HepG2 (cell line): Measurements from ENCODE around the gene SLC30A4.
"Not testable (repeated sequence)": the region's sequence is repeated elsewhere in the genome, so short reads cannot be mapped to it uniquely, and the experiment has no call there.

ENCODE experiments used
- ATF1 ChIP-seq: IDR thresholded peaks from 2 replicates; pipeline ENCODE4 v1.6.1; 2016; ENCODE audit warnings: mild to moderate bottlenecking, control low read depth
- ELF1 ChIP-seq: sonication (generic); formaldehyde crosslinking; IDR thresholded peaks from 2 replicates; pipeline ENCODE4 v1.4.0; 2020; ENCODE audit warnings: missing genetic modification reagents
- JUN ChIP-seq: sonication (generic); formaldehyde crosslinking; IDR thresholded peaks from 2 replicates; pipeline ENCODE4 v1.4.0; 2020; ENCODE audit warnings: mild to moderate bottlenecking, missing genetic modification reagents
- KDM5A ChIP-seq: fragments of 200-600 bp; sonication (generic); IDR thresholded peaks from 2 replicates; pipeline ENCODE4 v1.7.0; 2018; ENCODE audit warnings: antibody characterized with exemption, mild to moderate bottlenecking, low read length, borderline replicate concordance
- ZFP82 ChIP-seq: sonication (generic); formaldehyde crosslinking; IDR thresholded peaks from 2 replicates; pipeline ENCODE4 v1.5.1; 2020; ENCODE audit warnings: mild to moderate bottlenecking, missing genetic modification reagents, borderline replicate concordance
- ZNF441 ChIP-seq: sonication (generic); formaldehyde crosslinking; IDR thresholded peaks from 2 replicates; pipeline ENCODE4 v1.7.0; 2021; ENCODE audit warnings: missing genetic modification reagents, borderline replicate concordance
- ZNF839 ChIP-seq: sonication (generic); formaldehyde crosslinking; IDR thresholded peaks from 2 replicates; pipeline ENCODE4 v1.4.0; 2020; ENCODE audit warnings: missing genetic modification reagents, mild to moderate bottlenecking, borderline replicate concordance
- TF ChIP-seq, protein P1 (sequence below): sonication (generic); formaldehyde crosslinking; IDR thresholded peaks from 2 replicates; pipeline ENCODE4 v1.5.0; 2020; ENCODE audit warnings: missing genetic modification reagents

DNA sequence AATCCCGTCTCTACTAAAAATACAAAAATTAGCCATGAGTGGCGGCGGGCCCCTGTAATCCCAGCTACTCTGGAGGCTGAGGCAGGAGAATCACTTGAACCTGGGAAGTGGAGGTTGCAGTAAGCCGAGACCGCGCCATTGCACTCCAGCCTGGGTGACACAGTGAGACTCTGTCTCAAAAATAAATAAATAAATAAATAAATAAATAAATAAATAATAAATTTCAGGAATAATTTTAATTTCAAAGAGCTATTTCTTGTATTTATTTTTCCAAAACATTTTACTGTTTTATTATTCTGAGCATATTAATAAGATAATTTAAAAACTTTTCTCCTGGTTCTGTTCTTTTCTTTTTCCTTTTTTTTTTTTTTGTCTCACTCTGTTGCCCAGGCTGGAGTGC is 15.4 kb downstream of the SLC30A4 start:
- not testable (repeated sequence) for TF ChIP-seq ATF1; ZNF441; ZFP82 (CRISPR knock-in tag); ELF1 (CRISPR knock-in tag); JUN (CRISPR knock-in tag); ZNF839 (CRISPR knock-in tag); KDM5A
- TF ChIP-seq, protein P1, sequence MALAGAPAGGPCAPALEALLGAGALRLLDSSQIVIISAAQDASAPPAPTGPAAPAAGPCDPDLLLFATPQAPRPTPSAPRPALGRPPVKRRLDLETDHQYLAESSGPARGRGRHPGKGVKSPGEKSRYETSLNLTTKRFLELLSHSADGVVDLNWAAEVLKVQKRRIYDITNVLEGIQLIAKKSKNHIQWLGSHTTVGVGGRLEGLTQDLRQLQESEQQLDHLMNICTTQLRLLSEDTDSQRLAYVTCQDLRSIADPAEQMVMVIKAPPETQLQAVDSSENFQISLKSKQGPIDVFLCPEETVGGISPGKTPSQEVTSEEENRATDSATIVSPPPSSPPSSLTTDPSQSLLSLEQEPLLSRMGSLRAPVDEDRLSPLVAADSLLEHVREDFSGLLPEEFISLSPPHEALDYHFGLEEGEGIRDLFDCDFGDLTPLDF (CRISPR knock-in tag), result not testable (repeated sequence)
